ENCODE data around the gene BANP.

Gene BANP

GRCh38 chr16:88048985-88049384, 97.8 kb downstream of the BANP start:
- Histone ChIP-seq H3K4me2 (ENCODE audit: insufficient read depth, low read length) (no peak overlapping the region), H3K27ac (ENCODE audit: low read length) (no peak overlapping the region), H2AFZ (ENCODE audit: low read depth, low read length) (no peak overlapping the region), H3K9me3 (ENCODE audit: insufficient read depth, low read length, severe bottlenecking) (no peaks in the 10 kb centered on the region), H3K27me3 (ENCODE audit: insufficient read depth, low read length, poor library complexity) (no peaks in the 10 kb centered on the region), H3K4me3 (ENCODE audit: low read depth in 1 of 2, low read length in 2 of 2) (no peak overlapping the region), H3K9ac (ENCODE audit: low read depth, low read length) (no peak overlapping the region), H3K4me1 (ENCODE audit: insufficient read depth, low read length) (no peaks in the 10 kb centered on the region), H3K79me2 (ENCODE audit: insufficient read depth, low read length) (no peaks in the 10 kb centered on the region), H3K36me3 (ENCODE audit: insufficient read depth, low read length) (peaks cover 64% of the 10 kb centered on the region), H4K20me1 (ENCODE audit: insufficient read depth, low read length) (peaks cover 4% of the 10 kb centered on the region; the same call in 1 of the 2 replicates)
- TF ChIP-seq CTCF (IDR thresholded peaks at IDR 0.05; ENCODE audit: borderline replicate concordance, extremely low read depth, low read length, poor library complexity, severe bottlenecking) (no peak), EZH2 (IDR thresholded peaks at IDR 0.05; ENCODE audit: borderline replicate concordance, low read depth, low read length, severe bottlenecking) (no peak)
- DNase-seq (no peak), ATAC-seq (ENCODE audit: insufficient read depth, low read depth) (no peak)

DNA sequence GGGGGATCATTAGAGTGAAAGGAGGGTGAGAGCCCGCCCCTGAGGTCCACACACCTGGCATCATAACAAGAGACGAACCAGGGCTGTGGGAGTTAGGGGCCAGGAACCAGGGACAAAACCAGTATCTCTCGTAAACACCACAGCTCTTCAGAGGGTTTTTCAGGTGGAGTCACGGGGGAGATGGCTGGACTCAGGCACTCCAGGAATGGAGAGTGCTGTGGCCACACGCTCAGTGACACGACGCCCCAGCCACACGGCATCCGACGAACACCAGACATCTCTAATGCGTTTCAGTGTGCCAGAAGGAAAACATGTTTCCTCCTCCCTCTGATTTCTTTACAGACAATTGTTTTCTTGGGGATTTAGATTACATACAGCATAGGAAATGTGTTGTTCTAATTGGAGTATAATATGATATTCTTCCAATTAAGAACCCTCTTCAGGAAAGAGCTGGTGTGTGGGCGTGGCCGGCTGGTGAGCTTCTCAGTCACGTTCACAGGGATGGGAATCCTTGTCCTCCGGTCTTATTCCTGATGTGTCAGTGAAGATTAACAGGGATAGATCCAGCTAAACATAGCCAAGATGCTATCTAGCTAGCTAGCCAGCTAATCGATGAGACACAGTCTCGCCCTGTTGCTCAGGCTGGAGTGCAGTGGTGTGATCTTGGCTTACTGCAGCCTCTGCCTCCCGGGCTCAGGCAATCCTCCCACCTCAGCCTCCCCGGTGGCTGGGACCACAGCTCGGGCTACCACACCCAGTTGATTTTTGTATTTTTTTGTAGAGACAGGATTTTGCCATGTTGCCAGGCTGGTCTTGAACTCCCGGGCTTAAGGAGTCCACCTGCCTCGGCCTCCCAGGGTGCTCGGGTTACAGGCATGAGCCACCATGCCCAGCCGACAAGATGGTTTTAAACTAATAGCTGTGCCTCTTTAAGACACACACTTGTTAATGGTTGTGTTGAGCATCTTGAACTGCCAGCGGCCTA, 98.6 kb downstream of the BANP start:
- peaks cover 4% of the 10 kb centered on the region; the same call in 1 of the 2 replicates for H4K20me1 ChIP-seq (ENCODE audit: insufficient read depth, low read length)
- H3K27me3 ChIP-seq (ENCODE audit: insufficient read depth, low read length, poor library complexity), result no peaks in the 10 kb centered on the region
- DNase-seq (no peak), ATAC-seq (ENCODE audit: insufficient read depth, low read depth) (no peak)
- no peaks in the 10 kb centered on the region for H3K79me2 ChIP-seq (ENCODE audit: insufficient read depth, low read length)
- H3K9me3 ChIP-seq (ENCODE audit: insufficient read depth, low read length, severe bottlenecking), result no peaks in the 10 kb centered on the region
- H3K4me1 ChIP-seq (ENCODE audit: insufficient read depth, low read length), result no peaks in the 10 kb centered on the region
- no peak overlapping the region for H3K27ac ChIP-seq (ENCODE audit: low read length)
- H3K4me3 ChIP-seq (ENCODE audit: low read depth in 1 of 2, low read length in 2 of 2), result no peak overlapping the region
- TF ChIP-seq EZH2 (IDR thresholded peaks at IDR 0.05; ENCODE audit: borderline replicate concordance, low read depth, low read length, severe bottlenecking), result no peak
- no peak for TF ChIP-seq CTCF (IDR thresholded peaks at IDR 0.05; ENCODE audit: borderline replicate concordance, extremely low read depth, low read length, poor library complexity, severe bottlenecking)
- no peak overlapping the region for H3K9ac ChIP-seq (ENCODE audit: low read depth, low read length)
- H2AFZ ChIP-seq (ENCODE audit: low read depth, low read length), result no peak overlapping the region
- H3K4me2 ChIP-seq (ENCODE audit: insufficient read depth, low read length), result no peak overlapping the region
- peaks cover 62% of the 10 kb centered on the region for H3K36me3 ChIP-seq (ENCODE audit: insufficient read depth, low read length)

DNA sequence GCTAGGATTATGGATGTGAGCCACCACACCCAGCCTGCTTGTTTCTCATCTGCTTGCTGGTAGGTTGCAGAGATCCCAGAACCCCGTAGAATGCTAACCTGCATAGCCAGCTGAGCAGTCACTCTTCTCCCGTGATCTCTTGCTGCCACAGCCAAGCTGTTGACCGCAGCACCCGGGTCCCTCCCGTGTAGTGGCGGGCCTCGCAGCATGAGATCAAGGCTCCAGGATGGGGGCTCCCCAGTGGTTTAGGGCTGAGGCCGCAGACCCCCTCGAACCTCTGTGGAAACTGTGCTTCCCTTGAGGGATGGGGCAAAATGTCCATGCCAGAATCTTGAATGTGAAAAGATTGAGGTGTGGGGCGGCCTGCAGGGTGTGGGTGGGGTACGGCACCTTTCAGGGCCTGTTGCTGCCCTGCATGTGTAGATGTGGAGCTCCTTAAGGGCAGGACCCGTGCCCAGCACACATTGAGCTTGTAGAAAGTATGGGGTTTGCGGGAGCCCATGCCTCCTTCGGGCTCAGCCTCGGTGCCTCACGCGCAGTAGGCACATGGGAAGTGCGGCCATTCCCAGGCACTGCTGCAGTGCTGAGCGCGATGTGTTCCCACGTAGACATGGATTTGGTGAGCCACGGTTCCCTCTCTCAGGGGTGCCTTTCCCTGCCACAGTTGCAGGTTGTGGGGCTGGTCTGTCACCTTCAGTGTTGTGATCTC, 99.9 kb downstream of the BANP start:
- Histone ChIP-seq H3K79me2 (ENCODE audit: insufficient read depth, low read length) (no peaks in the 10 kb centered on the region), H3K27me3 (ENCODE audit: insufficient read depth, low read length, poor library complexity) (no peaks in the 10 kb centered on the region), H2AFZ (ENCODE audit: low read depth, low read length) (no peak overlapping the region), H3K9me3 (ENCODE audit: insufficient read depth, low read length, severe bottlenecking) (no peaks in the 10 kb centered on the region), H4K20me1 (ENCODE audit: insufficient read depth, low read length) (peaks cover 4% of the 10 kb centered on the region; the same call in 1 of the 2 replicates), H3K4me3 (ENCODE audit: low read depth in 1 of 2, low read length in 2 of 2) (no peak overlapping the region), H3K4me2 (ENCODE audit: insufficient read depth, low read length) (no peak overlapping the region), H3K27ac (ENCODE audit: low read length) (no peak overlapping the region), H3K4me1 (ENCODE audit: insufficient read depth, low read length) (no peaks in the 10 kb centered on the region), H3K36me3 (ENCODE audit: insufficient read depth, low read length) (peaks cover 54% of the 10 kb centered on the region), H3K9ac (ENCODE audit: low read depth, low read length) (no peak overlapping the region)
- ATAC-seq (ENCODE audit: insufficient read depth, low read depth), result no peak
- TF ChIP-seq CTCF (IDR thresholded peaks at IDR 0.05; ENCODE audit: borderline replicate concordance, extremely low read depth, low read length, poor library complexity, severe bottlenecking), result no peak
- TF ChIP-seq EZH2 (IDR thresholded peaks at IDR 0.05; ENCODE audit: borderline replicate concordance, low read depth, low read length, severe bottlenecking), result no peak
- DNase-seq, result no peak
